Eye (tissue), 1 donor: ENCODE measurements around the gene GPR132.

Source experiments
- DNase-seq: peaks from one replicate; pipeline ENCODE4 v3.0.0-alpha.2; 2015

Gene GPR132

DNA sequence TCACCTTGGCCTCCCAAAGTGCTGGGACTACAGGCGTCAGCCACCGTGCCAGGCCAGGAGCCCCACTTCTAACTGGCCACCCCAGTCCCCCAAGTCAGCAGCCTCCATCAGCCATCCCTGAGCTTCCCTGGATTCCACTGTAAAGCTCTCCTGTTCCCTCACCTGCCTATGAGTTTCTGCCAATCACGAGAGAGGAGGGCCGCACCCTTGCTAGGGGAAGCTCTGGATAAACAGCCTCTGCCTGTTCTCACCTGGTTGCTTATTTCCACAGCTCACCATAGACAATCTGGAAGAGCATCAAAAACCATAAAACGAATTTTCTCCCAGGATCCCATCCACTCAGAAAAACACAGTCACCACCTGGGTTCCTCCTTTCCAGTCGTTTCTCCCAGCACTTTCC, 49.3 kb downstream of the GPR132 start:
- DNase-seq, result no peak

DNA sequence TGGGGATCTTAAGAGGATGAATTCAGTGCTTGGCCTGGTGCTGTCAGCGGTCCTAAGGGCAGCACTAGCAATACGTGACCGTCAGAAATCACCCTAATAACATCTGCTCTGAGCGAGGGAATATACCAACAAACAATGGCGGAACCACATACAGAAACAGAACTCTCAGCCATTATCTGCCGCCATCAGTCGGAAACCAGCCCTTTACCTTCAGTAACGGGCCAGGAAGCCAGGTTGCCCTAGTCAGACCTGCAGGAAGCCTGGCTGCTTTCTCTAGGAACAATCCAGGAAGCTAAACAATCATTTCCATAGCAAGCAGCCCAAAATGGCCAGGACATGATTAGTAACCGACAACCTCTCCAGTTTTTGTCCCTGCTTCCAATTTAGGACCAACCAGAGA, 50.0 kb downstream of the GPR132 start:
- no peak for DNase-seq

DNA sequence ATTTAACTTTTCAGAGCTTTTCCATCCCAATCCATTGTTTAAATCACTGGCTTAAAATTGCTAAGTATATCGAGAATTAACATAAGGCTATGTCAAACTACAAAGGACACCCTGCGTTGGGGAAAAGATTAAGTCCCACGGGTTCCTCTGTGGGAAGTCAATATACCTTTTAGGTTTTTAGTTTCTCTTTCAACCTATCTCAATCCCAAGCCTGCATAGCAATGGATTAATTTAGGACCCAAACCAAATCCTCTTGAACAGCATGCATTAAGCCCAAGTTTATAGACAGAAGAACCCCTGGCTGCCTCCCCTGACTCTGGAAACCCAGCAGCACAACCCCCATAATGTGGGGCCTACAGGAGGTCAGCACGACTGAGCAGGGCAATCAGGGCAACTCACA, 50.6 kb downstream of the GPR132 start:
- no peak for DNase-seq

DNA sequence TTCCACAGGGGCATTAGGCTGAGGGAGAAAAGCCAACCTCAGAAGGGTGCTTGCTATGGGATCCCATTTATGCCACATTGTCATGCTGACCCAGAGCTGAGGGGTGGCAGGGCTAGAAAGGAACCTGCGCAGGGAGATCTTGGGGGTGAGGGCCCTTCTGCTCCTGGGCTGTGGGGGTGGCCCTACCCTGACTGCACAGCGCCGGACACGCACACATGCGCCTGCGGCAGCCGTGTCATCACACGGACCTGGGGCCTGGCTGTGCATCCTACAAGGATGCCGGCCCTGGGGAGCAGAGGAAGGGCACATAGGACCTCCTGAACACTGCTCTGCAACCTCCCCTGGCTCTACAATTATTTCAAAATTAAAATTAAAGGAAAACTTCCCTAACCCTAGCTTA, 51.2 kb downstream of the GPR132 start:
- DNase-seq, result no peak

DNA sequence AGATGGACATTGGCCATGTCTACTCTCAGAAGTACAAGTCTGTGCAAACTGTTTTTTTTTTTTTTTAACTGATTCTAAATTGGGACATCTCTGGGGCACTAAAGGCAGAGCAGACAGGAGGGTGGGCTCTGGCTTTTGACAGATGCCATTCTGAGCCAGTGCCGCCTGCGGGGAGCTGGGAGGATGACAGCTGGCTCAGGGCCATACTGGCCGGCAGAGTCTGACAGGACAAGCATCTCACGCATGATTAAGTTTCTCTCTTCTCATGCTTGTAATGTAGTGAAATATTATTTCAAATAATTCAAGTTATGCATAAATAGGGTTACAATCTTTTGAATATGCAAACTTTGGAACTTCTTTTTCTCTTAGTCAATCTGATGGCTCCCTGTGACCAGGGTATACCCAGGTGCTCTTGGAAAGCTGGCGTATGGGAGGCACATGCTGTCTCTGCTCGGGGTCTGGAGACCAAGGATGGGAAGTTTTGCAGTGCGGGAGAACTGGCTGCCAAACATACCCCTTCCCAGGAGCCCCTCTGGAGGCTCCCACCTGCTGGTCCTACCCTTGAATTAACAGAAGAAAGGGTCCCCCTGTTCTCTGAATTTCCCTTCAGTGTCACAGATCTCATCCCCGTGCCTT, 52.0 kb downstream of the GPR132 start:
- DNase-seq, result peak; percentile 71

DNA sequence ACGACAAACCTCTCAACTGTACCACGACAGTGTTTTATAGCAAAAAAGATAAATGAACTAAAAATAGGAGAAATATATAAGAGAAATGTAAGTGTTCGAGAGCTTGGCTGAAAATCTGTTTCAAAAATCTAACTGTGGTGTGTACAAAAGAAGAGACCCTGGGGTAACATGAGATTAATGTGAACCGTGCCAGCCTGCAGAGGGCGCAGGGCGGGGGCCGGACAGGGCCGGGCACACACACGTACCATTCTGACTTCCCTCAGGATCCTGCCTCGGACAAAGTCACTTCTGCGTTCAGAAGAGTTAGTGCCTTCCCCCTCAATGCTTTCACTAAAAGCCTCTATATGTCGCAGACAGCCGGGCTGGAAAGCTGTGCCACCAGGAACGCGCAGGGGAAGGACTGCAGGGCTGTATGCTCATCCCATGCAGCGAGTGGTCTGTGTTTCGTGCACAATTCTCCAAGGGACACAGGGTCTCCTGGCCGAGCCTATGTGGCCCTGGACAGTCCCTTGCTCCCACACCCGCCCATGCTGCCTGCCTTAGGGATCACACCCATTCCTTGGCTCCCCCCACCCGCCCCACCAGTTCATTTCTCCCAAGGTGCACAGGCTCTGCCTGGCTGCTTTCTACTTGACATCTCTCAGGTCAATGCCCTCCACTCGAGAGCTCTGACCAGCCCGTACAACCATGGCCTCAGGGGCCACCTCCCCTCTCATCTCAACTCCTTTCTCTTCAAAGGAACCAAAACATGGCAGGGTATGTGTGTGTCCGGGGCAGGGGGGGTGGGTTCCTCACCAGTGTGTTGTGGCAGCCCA, 52.9 kb downstream of the GPR132 start:
- DNase-seq, result no peak

DNA sequence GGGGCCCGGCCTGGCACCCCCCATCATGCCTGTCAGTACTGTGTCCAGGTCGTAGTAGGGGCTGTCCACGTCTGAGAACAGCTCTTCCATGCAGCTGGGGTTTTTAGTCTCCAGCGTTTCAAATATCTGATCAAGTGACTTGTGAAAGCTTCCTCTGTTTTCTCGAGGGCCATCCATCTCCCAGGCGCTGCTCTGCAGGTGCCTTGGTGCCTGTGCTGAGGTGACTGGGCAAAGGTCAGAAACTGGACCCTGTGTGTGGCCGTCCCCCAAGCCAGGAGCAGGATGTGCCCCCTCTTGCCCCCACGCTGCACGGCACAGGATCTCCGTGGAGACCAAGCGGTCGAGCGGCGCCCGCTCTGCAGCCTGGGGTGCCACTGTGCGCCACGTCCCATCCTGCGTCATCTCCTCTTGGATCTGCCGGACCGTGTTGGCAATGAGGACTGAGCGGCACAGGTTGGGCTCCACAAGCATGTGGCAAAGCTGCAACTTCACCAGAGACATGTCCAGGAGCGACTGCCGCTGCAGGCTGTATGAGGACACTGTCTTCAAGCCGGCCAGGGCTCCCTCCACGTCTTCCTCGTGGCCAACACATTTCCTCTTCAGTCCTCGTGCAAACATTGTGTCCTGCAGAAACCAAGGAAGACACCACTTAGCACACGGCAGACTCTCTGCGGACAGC, 53.8 kb downstream of the GPR132 start:
- no peak for DNase-seq

DNA sequence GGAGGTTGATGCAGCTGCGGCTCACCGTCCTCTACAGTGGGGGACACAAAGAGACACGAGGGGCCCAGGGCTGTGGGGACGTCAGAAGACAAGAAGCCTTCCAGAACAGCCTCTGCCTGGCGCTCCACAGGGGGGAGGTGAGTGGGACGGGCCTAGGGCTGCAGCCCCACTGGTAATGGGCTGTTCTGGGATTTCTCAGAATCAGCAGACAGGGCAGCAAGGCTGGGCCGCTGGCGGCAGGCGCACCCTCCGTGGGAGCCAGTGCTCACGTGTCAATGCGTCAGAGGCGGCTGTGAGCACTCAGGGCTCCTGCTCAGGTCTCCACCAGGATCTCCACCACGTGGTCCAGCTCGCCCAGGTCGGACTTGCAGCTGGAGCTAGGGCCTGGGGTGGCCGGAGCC, 54.3 kb downstream of the GPR132 start:
- no peak for DNase-seq

DNA sequence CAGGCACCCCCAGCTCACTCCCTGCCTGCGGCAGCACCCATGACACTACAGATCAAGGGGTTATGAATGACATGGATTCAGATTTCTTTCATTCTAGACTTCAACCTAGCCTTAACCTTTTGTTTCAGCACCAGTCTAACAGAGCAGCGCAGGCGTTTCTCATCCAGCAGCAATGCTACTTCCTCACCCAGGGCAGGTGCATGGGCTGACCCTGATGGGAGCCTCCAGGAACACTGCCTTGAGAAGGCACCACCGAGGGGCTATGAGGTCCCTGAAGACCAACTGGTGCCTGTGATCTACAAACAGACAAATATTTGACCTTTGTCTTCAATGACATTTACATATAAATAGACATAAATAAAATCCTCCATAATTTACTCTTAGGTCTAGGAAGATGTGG, 55.1 kb downstream of the GPR132 start:
- DNase-seq, result no peak

DNA sequence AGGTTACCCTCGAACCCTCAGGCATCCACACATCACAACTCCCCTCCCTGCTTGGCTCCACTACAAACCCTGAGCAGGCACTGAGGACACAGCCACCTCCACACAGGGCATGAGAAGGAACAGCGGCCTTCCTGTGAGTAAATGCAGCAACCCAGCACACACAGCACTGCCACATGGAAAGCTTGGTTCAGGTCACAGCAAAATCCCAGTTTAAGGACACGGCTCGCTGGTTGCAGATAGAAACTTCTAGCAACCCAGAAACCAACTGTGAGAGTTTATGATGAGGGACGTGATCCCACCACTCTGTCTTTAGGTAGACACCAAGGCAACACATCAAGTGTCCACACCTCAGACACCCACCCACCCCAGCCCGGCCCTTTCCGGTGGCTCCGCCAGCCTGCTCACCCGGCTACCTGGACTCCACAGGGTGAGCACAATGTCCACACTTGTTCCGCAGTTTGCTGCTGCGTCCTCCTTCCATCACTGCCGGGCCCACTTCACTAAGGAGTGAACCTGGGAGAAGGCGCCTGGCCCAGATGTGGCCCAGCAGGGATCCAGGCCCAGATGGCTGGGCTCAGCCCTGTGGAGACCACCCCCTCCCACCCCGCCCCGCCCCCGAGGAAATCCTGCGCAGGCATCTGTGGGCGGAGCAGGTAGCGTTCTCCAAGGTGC, 57.5 kb downstream of the GPR132 start:
- no peak for DNase-seq

DNA sequence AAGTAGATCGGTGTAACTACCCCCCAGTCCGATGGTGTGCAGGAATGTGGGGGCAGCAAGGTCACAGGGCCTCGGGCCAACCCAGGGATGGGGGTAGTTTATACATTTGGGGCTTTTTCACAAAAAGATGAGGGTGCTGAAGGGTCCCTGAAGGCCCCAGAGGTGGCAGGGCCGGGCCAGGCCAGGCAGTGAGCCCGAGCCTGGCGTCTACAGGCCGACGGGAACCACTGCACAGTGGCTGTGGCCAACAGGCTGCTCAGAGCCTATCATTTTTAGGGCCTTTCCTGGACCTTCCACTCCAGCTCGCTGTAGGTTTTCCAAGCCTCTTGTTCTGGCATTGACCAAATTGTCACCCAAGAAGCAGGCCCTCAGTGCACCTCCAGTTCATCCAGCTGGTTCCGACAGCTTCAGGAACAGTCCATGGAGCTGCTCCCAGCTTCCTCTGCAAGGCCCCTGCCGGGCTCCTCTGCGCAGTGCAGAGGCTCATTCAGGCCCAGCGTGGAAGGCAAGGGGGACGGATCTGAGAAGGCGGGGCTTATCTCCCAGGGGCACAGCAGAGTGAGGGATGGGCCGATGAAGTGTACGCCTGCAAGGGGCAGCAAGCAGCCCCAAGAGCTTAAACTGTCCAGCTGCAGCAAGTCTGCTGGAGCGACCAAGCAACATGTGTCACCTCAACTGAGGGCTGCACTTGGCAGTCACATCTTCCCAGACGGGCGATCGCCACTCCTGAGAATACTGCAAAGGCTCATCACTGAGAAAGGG, 58.2 kb downstream of the GPR132 start:
- no peak for DNase-seq

DNA sequence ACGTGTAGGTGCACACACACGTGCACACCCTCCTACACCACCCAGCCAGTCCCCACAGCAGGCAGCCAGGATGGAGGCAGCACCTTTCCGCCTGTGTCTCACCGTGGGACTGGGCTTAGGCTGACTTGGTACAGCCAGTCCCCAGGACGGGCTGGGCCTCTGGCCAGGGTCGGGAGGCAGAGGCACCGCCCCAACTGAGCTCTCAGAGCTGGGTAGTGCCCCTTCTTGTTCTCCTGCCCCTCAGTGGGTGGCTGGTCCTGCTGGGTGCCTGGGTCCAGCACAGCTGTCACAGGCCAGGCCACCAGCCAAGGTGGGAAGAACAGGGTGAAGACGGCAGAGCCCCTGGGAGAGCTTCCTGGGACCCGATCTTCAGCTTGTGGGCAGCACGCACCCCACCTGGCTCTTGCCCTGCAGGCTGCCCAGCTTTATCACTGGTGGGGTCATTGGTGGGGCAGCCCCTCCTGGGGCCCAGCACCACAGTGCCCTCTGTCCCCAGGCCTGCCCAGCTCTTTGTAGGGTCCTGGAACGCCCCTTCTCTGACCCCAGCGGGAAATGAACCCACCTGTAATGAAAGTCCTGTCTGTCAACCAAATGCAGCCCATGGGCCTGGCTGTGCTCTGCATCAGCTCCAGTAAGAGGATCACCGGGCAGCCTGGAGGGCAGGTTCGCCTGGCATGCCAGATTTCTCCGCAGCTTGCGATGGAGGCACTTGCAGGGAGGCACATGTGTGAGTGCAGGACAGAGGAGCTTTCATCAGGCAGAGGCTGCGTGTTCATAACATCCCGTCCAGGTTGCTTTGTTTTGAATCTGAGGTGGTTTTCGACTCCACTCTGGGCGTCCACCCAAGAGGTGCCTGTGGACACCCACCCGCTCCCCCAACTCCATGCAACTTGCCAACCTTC, 59.0 kb downstream of the GPR132 start:
- no peak for DNase-seq

DNA sequence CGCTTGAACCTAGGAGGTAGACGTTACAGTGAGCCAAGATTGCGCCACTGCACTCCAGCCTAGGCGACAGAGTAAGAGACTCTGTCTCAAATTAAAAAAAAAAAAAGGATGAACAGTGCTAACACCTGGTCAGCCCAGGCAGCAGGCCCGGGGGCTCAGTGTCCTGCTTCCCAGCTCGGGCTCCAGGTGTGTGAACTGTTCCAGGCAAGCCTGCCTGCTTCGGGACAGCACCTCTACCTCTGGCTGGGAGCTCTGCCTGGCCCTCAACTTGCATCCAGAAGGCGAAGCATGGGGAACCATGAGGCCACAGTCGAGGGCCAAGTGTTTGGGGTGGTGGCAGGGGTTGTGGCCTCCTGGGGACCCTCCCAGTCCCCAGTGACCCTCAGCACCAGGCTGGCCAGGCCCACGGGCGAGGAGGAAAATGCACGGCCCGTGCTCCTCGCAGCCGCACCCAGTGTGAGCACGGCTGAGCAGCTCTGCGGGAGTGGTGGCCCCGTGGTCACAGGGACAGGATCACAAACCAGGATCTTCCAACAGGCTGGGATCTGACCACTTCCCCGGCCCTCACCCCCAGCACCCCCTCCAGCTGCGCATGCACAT, 59.8 kb downstream of the GPR132 start:
- DNase-seq, result no peak
